A549 (cell line): ENCODE results near the gene MSANTD1. TPM values are rescaled to one million over a fixed set of nuclear protein-coding genes. Genes with fewer than 3 reads are reported as not detected.

ENCODE experiments used
- ATAC-seq, 2 experiments: fragments of 200-7000 bp in 1 of 2; fragments of >200 bp in 1 of 2; cut with Nextera tagmentation in 1 of 2; cut with Tn5 transposase in 1 of 2; 3 replicates each; pipeline versions ENCODE4 v1.8.0 to v1.9.1; 2018 to 2020; ENCODE audit warnings: mild to moderate bottlenecking in 1 of 2, moderate library complexity in 1 of 2
- CTCF ChIA-PET: fragments of 300-600 bp; sonication (Branson Sonifier 250); formaldehyde crosslinking; extraction: SDS; loops from one replicate; lab custom pipeline; 2021; ENCODE audit warnings: antibody characterized with exemption, inconsistent platforms; lab: Yijun Ruan, JAX
- POLR2A ChIA-PET: fragments of 350-600 bp; formaldehyde crosslinking; extraction: SDS; loops from one replicate; lab custom pipeline; 2021; ENCODE audit warnings: antibody characterized with exemption, inconsistent platforms; lab: Yijun Ruan, JAX
- DNase-seq, 2 experiments: peaks; one replicate each; pipeline versions ENCODE4 v3.0.0 to v3.0.0-alpha.2; 2011 to 2016; ENCODE audit warnings: low read depth in 1 of 2, low spot score in 1 of 2
- FAIRE-seq: peaks from 2 replicates; lab custom pipeline; 2011; peaks lifted over from hg19 to GRCh38; lab: Jason Lieb, UNC
- H3K27ac ChIP-seq, 2 experiments: fragments of >200 bp; sonication (Bioruptor Twin); formaldehyde crosslinking; 3 replicates each; pipeline ENCODE4 v1.5.1; 2016 to 2017
- H3K4me1 ChIP-seq: fragments of >200 bp; sonication (Bioruptor Twin); formaldehyde crosslinking; 3 replicates; pipeline ENCODE4 v1.6.1; 2016
- H3K4me2 ChIP-seq: fragments of >200 bp; sonication (Bioruptor Twin); formaldehyde crosslinking; 3 replicates; pipeline ENCODE4 v1.6.1; 2016
- H3K4me3 ChIP-seq: fragments of >200 bp; sonication (Bioruptor Twin); formaldehyde crosslinking; 3 replicates; pipeline ENCODE4 v1.5.1; 2016
- H3K9me3 ChIP-seq: fragments of >200 bp; sonication (Bioruptor Twin); formaldehyde crosslinking; 3 replicates; pipeline ENCODE4 v1.6.1; 2016
- BHLHE40 ChIP-seq: IDR thresholded peaks from 2 replicates; pipeline ENCODE4 v1.6.1; 2012; ENCODE audit warnings: low read depth, low read length, inconsistent platforms
- CBX2 ChIP-seq: fragments of 200-600 bp; sonication (generic); IDR thresholded peaks from 2 replicates; pipeline ENCODE4 v1.6.1; 2016; ENCODE audit warnings: low read depth, mild to moderate bottlenecking, borderline replicate concordance
- CBX8 ChIP-seq: fragments of 200-600 bp; sonication (generic); IDR thresholded peaks from 2 replicates; pipeline ENCODE4 v1.6.1; 2016
- CHD2 ChIP-seq: fragments of 150-350 bp; IDR thresholded peaks from 2 replicates; pipeline ENCODE4 v1.6.1; 2014; ENCODE audit warnings: low read length; ENCODE audit not compliant: partially characterized antibody
- CHD4 ChIP-seq: fragments of 200-600 bp; sonication (generic); IDR thresholded peaks from 2 replicates; pipeline ENCODE4 v1.6.1; 2016; ENCODE audit warnings: antibody characterized with exemption, mild to moderate bottlenecking, borderline replicate concordance
- EHMT2 ChIP-seq: fragments of 200-600 bp; sonication (generic); IDR thresholded peaks from 2 replicates; pipeline ENCODE4 v1.6.1; 2016; ENCODE audit warnings: antibody characterized with exemption, low read depth, mild to moderate bottlenecking, moderate library complexity
- FOSB ChIP-seq: fragments of 250-450 bp; sonication (Bioruptor Pico); IDR thresholded peaks from 2 replicates; pipeline ENCODE4 v1.5.0; 2020; ENCODE audit warnings: mild to moderate bottlenecking, moderate library complexity
- HDAC2 ChIP-seq: fragments of 200-600 bp; sonication (generic); IDR thresholded peaks from 2 replicates; pipeline ENCODE4 v1.6.1; 2016
- HOXA7 ChIP-seq: fragments of 250-450 bp; sonication (Bioruptor Pico); IDR thresholded peaks from 2 replicates; pipeline ENCODE4 v1.5.0; 2020; ENCODE audit warnings: mild to moderate bottlenecking, moderate library complexity
- HOXB13 ChIP-seq: fragments of 250-450 bp; sonication (Bioruptor Pico); IDR thresholded peaks from 2 replicates; pipeline ENCODE4 v1.5.0; 2020; ENCODE audit warnings: low read depth, mild to moderate bottlenecking, moderate library complexity
- JUN ChIP-seq, 2 experiments: fragments of >200 bp; sonication (Bioruptor Twin); formaldehyde crosslinking; IDR thresholded peaks; 2 replicates in 1 of 2; 3 replicates in 1 of 2; pipeline ENCODE4 v1.6.1; 2016 to 2017
- JUNB ChIP-seq: fragments of >200 bp; sonication (Bioruptor Twin); formaldehyde crosslinking; IDR thresholded peaks from 2 replicates; pipeline ENCODE4 v1.6.1; 2016
- KDM1A ChIP-seq: fragments of 200-600 bp; sonication (generic); IDR thresholded peaks from 2 replicates; pipeline ENCODE4 v1.6.1; 2016; ENCODE audit warnings: low read depth, mild to moderate bottlenecking
- KDM5A ChIP-seq: fragments of 200-600 bp; sonication (generic); IDR thresholded peaks from 2 replicates; pipeline ENCODE4 v1.6.1; 2016; ENCODE audit warnings: antibody characterized with exemption, mild to moderate bottlenecking
- MYC ChIP-seq: IDR thresholded peaks from 2 replicates; pipeline ENCODE4 v1.6.1; 2012; ENCODE audit warnings: mild to moderate bottlenecking, inconsistent platforms, low read length, improper control_type of control experiment, borderline replicate concordance
- NFE2L2 ChIP-seq: fragments of 150-350 bp; conservative IDR thresholded peaks from 2 replicates; pipeline ENCODE4 v1.6.1; 2014; ENCODE audit warnings: low read length
- NR3C1 ChIP-seq: fragments of >200 bp; sonication (Bioruptor Twin); formaldehyde crosslinking; IDR thresholded peaks from 3 replicates; pipeline ENCODE4 v1.6.1; 2017
- RARB ChIP-seq: fragments of 250-450 bp; sonication (Bioruptor Pico); IDR thresholded peaks from 2 replicates; pipeline ENCODE4 v1.8.0; 2021; ENCODE audit warnings: mild to moderate bottlenecking, moderate library complexity
- SMC3 ChIP-seq: fragments of >200 bp; sonication (Bioruptor Twin); formaldehyde crosslinking; IDR thresholded peaks from 3 replicates; pipeline ENCODE4 v1.6.1; 2018; ENCODE audit warnings: inconsistent platforms
- TFCP2L1 ChIP-seq: fragments of 250-450 bp; sonication (Bioruptor Pico); IDR thresholded peaks from 2 replicates; pipeline ENCODE4 v1.5.0; 2021; ENCODE audit warnings: mild to moderate bottlenecking
- TP53 ChIP-seq: fragments of 250-450 bp; sonication (Bioruptor Pico); IDR thresholded peaks from 2 replicates; pipeline ENCODE4 v1.5.0; 2021; ENCODE audit warnings: mild to moderate bottlenecking, moderate library complexity
- ZNF302 ChIP-seq: fragments of 250-450 bp; sonication (Bioruptor Pico); IDR thresholded peaks from 2 replicates; pipeline ENCODE4 v1.9.0; 2021; ENCODE audit warnings: inconsistent platforms, mild to moderate bottlenecking, moderate library complexity
- WGBS: methylation state at CpG from one replicate; pipeline ENCODE4 v1.1.6; 2017; ENCODE audit errors: missing lambda C conversion rate; 5-methylcytosine and 5-hydroxymethylcytosine counted together
- polyA plus RNA-seq, 4 experiments: library from polyadenylated mRNA; depleted of rRNA in 3 of 4; stranded (reverse); fragments of >200 nt; fragmentation: RNase III in 1 of 4; extraction: RNeasy Plus Mini Kit Qiagen cat#74134 plus additional on column Dnase treatment in 1 of 4; gene quantifications; 2 replicates in 3 of 4; 3 replicates in 1 of 4; pipeline ENCODE4 v1.2.3, GENCODE V29; 2011 to 2017
- TF ChIP-seq, protein P1 (sequence below): fragments of 200-600 bp; sonication (generic); IDR thresholded peaks from 2 replicates; pipeline ENCODE4 v1.6.1; 2016; ENCODE audit warnings: antibody characterized with exemption, mild to moderate bottlenecking, moderate library complexity
- TF ChIP-seq, protein P2 (sequence below): fragments of >200 bp; sonication (Bioruptor Twin); formaldehyde crosslinking; IDR thresholded peaks from 3 replicates; pipeline ENCODE4 v1.5.1; 2016
- TF ChIP-seq, protein P3 (sequence below): fragments of >200 bp; sonication (Bioruptor Twin); formaldehyde crosslinking; IDR thresholded peaks from 3 replicates; pipeline ENCODE4 v1.6.1; 2016
- TF ChIP-seq, protein P4 (sequence below): fragments of 250-450 bp; sonication (Bioruptor Pico); IDR thresholded peaks from 2 replicates; pipeline ENCODE4 v1.5.0; 2020; ENCODE audit warnings: low read depth, mild to moderate bottlenecking, moderate library complexity

Gene MSANTD1
- polyA plus RNA-seq, 2 of the 4 experiments (the other 2 are of a cell fraction): 0.08 to 0.12 TPM

DNA sequence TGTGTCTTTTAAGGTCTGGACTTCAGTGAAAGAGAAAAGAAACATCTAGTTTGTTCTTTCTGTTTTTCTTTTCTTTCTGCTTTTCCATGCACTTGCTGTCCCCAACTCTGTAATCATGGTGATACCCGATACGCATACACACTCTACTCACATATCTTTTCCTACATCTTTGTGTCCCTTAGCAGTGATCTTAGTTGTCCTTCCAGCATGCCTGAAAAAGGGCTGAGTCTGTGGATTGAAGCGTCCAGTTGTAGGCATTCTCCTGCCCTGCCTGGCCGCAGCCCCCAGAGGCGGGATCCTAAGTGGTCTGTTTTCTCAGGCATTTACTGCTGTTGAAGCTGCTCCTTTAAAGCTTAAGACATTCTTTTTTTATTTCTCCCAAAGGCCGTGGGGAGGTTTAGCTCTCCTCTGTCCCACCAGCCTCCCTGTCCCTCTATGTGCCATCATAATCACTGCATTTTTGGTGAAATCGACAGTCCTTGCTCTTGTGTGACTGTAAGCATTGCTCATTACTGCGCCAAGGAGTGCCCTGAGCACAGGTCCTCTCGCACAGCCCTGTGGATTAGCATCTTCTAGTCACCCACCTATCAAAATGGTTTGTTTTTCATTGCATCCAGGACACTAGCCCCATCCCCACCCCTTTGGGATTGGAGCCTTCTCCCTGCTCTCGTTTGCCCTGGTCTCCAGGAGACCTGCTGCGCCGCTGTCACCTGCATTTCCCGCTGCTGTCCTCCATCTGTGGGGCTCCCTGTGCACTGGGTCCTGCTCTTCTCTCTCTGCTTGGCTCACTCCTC lies 48.3 kb downstream of the MSANTD1 start:
- WGBS: 95% methylated on average over 13 of the region's 13 CpGs
- ChIA-PET POLR2A (interaction anchor here (0.6 kb wide), 1 partner anchor 572 kb away, joined by 11 read pairs; no protein-coding TSS in a partner anchor), CTCF (no interaction called here)
- ATAC-seq: no peak
- Histone ChIP-seq H3K4me3 (no peak overlapping the region), H3K9me3 (no peaks in the 10 kb centered on the region), H3K4me2 (no peak overlapping the region), H3K27ac (no peak overlapping the region), H3K4me1 (peaks cover 7% of the 10 kb centered on the region; the same call in 1 of the 3 replicates)
- DNase-seq: no peak
- FAIRE-seq: no peak
- no peak for TF ChIP-seq JUNB
- TF ChIP-seq, protein P1, sequence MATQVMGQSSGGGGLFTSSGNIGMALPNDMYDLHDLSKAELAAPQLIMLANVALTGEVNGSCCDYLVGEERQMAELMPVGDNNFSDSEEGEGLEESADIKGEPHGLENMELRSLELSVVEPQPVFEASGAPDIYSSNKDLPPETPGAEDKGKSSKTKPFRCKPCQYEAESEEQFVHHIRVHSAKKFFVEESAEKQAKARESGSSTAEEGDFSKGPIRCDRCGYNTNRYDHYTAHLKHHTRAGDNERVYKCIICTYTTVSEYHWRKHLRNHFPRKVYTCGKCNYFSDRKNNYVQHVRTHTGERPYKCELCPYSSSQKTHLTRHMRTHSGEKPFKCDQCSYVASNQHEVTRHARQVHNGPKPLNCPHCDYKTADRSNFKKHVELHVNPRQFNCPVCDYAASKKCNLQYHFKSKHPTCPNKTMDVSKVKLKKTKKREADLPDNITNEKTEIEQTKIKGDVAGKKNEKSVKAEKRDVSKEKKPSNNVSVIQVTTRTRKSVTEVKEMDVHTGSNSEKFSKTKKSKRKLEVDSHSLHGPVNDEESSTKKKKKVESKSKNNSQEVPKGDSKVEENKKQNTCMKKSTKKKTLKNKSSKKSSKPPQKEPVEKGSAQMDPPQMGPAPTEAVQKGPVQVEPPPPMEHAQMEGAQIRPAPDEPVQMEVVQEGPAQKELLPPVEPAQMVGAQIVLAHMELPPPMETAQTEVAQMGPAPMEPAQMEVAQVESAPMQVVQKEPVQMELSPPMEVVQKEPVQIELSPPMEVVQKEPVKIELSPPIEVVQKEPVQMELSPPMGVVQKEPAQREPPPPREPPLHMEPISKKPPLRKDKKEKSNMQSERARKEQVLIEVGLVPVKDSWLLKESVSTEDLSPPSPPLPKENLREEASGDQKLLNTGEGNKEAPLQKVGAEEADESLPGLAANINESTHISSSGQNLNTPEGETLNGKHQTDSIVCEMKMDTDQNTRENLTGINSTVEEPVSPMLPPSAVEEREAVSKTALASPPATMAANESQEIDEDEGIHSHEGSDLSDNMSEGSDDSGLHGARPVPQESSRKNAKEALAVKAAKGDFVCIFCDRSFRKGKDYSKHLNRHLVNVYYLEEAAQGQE: no peak
- no peak for TF ChIP-seq TFCP2L1
- TF ChIP-seq HOXB13 (CRISPR knock-in tag): no peak
- TF ChIP-seq CHD4: no peak
- TF ChIP-seq EHMT2: no peak
- no peak for TF ChIP-seq ZNF302
- TF ChIP-seq TP53 (CRISPR knock-in tag): no peak
- TF ChIP-seq NR3C1: no peak
- TF ChIP-seq KDM5A: no peak
- TF ChIP-seq, protein P2, sequence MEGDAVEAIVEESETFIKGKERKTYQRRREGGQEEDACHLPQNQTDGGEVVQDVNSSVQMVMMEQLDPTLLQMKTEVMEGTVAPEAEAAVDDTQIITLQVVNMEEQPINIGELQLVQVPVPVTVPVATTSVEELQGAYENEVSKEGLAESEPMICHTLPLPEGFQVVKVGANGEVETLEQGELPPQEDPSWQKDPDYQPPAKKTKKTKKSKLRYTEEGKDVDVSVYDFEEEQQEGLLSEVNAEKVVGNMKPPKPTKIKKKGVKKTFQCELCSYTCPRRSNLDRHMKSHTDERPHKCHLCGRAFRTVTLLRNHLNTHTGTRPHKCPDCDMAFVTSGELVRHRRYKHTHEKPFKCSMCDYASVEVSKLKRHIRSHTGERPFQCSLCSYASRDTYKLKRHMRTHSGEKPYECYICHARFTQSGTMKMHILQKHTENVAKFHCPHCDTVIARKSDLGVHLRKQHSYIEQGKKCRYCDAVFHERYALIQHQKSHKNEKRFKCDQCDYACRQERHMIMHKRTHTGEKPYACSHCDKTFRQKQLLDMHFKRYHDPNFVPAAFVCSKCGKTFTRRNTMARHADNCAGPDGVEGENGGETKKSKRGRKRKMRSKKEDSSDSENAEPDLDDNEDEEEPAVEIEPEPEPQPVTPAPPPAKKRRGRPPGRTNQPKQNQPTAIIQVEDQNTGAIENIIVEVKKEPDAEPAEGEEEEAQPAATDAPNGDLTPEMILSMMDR: no peak
- no peak for TF ChIP-seq SMC3
- TF ChIP-seq KDM1A: no peak
- no peak for TF ChIP-seq CBX2
- no peak for TF ChIP-seq BHLHE40
- TF ChIP-seq MYC: no peak
- TF ChIP-seq, all 56 proteins: peak for 0

DNA sequence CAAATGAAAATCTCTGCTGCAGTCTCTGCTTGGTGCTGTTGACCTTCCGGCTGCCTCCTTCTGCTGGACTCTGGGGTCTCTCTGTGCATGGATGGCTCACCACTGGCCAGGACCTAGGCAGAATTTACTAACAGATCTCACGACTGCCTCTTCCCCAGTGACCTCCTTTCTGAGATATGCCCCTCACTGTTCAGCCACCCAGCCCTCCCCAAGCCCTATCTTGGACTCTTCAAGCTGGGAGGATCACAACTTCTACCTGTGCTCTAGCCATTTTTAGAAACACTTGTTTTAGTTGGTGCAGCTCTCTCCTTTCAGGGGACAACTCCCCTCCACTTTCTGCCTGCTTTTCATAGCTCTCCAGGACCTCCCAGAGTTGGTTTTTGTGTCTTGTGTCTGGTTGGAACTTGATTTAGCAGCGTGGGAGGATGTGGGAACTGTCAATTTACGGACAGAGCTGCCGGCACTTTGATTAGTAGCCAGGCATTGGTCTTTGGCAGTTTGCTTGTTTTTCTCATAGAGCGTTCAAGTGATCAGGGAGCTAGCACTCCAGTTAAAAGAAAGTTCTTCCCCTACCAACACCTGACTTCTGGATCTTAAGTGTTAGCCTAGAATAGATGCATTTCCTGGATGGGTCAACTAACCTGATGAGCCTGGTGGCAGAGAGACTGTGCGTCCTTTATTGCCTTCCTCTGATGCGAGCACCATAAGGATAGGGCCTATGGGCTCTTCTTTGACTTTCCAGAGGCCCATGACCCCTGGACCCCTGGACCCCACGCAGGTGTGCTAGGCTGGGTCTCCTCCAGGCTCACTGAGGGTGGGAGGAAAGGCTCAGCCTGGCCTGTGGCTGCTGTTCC lies 50.4 kb downstream of the MSANTD1 start:
- DNase-seq: no peak
- Histone ChIP-seq H3K27ac (no peak overlapping the region), H3K4me3 (no peak overlapping the region), H3K4me1 (no peaks in the 10 kb centered on the region), H3K9me3 (no peaks in the 10 kb centered on the region), H3K4me2 (no peak overlapping the region)
- ChIA-PET POLR2A (no interaction called here), CTCF (no interaction called here)
- no peak for FAIRE-seq
- 87% methylated on average over 9 of the region's 9 CpGs for WGBS
- ATAC-seq: no peak
- no peak for TF ChIP-seq CBX8
- TF ChIP-seq BHLHE40: no peak
- no peak for TF ChIP-seq SMC3
- TF ChIP-seq TP53 (CRISPR knock-in tag): no peak
- no peak for TF ChIP-seq HOXA7
- no peak for TF ChIP-seq NR3C1
- no peak for TF ChIP-seq CHD2
- no peak for TF ChIP-seq HDAC2
- no peak for TF ChIP-seq JUN (IDR thresholded peaks at IDR 0.05)
- no peak for TF ChIP-seq RARB
- TF ChIP-seq, protein P3, sequence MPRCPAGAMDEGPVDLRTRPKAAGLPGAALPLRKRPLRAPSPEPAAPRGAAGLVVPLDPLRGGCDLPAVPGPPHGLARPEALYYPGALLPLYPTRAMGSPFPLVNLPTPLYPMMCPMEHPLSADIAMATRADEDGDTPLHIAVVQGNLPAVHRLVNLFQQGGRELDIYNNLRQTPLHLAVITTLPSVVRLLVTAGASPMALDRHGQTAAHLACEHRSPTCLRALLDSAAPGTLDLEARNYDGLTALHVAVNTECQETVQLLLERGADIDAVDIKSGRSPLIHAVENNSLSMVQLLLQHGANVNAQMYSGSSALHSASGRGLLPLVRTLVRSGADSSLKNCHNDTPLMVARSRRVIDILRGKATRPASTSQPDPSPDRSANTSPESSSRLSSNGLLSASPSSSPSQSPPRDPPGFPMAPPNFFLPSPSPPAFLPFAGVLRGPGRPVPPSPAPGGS: no peak
- no peak for TF ChIP-seq NFE2L2
- no peak for TF ChIP-seq FOSB
- TF ChIP-seq, protein P4, sequence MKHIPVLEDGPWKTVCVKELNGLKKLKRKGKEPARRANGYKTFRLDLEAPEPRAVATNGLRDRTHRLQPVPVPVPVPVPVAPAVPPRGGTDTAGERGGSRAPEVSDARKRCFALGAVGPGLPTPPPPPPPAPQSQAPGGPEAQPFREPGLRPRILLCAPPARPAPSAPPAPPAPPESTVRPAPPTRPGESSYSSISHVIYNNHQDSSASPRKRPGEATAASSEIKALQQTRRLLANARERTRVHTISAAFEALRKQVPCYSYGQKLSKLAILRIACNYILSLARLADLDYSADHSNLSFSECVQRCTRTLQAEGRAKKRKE (CRISPR knock-in tag): no peak
